GM13977 (cell line): ENCODE data around the gene SNTG2.

ENCODE experiments used
- DNase-seq: peaks from one replicate; pipeline ENCODE4 v3.0.0; 2012; ENCODE audit warnings: low spot score
- in situ Hi-C: fragments of 300-500 bp; cut with MboI; formaldehyde crosslinking; loops from one replicate; pipeline ENCODE4 v1.12.0; 2022; ENCODE audit warnings: low sequenced_read_pairs, low pct_unique_long_range_greater_than_20kb, mixed read lengths, inconsistent platforms; ENCODE audit not compliant: unreplicated experiment
- TF ChIP-seq, protein P1 (sequence below): IDR thresholded peaks from 2 replicates; pipeline ENCODE4 v1.5.1; 2012; ENCODE audit warnings: mild to moderate bottlenecking, control low read depth; ENCODE audit not compliant: insufficient read depth; ENCODE audit errors: extremely low read depth, missing control alignments

SNTG2 gene

DNA sequence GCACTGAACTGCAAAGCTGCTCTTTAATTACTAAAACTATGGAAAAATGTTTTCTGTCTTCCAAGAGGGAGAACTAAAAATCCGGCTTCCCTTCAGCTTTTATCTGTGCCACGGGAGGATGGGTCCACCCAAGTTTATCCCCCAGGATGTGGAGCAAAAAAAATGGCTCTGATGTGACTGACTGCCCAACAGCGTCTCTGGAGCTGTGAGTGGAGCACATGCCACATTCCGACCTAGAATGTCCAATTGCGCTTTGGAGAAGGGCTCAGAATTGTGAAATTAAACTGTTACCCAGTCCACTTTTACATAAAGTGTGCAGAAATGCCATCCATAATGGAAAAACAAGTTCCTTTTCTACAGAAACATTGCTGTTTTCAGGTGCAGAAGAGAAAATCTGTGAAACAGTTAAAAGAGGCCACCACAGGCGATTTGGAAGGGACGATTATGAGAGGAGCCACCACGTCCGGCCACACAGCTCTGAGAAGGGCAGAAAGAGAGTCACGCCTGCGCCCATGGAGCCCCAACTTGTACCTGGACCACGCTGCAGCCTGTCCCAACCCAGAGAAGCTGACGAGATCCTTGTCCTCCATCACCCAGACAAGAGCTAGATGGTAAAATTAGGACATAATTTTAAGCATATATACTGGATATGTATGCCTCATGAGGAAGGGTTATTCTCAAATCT lies 362.7 kb downstream of the SNTG2 start:
- TF ChIP-seq, protein P1, sequence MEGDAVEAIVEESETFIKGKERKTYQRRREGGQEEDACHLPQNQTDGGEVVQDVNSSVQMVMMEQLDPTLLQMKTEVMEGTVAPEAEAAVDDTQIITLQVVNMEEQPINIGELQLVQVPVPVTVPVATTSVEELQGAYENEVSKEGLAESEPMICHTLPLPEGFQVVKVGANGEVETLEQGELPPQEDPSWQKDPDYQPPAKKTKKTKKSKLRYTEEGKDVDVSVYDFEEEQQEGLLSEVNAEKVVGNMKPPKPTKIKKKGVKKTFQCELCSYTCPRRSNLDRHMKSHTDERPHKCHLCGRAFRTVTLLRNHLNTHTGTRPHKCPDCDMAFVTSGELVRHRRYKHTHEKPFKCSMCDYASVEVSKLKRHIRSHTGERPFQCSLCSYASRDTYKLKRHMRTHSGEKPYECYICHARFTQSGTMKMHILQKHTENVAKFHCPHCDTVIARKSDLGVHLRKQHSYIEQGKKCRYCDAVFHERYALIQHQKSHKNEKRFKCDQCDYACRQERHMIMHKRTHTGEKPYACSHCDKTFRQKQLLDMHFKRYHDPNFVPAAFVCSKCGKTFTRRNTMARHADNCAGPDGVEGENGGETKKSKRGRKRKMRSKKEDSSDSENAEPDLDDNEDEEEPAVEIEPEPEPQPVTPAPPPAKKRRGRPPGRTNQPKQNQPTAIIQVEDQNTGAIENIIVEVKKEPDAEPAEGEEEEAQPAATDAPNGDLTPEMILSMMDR = no peak
- no peak for DNase-seq
- in situ Hi-C loops = no loop called here

DNA sequence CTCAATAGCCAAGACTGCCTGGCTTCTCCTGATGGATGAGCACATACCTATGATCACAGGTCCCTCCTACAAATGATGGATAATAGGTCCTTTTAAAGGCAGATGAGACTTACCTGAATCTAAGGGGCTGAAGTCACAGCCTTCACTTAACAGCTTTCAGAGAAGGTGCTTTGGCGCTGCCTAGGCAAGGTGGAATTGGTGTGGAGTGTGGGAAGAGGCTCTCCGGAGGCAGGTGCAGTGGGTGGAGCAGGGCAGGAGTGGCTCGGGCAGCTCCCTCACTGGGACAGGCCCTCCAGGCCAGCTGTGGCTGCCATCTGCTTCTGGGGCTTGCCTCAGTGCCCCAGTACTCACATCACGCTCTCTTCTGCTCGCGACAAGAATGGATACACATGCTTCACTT lies 363.6 kb downstream of the SNTG2 start:
- DNase-seq = no peak
- in situ Hi-C loops = no loop called here
- TF ChIP-seq, protein P1 = no peak

DNA sequence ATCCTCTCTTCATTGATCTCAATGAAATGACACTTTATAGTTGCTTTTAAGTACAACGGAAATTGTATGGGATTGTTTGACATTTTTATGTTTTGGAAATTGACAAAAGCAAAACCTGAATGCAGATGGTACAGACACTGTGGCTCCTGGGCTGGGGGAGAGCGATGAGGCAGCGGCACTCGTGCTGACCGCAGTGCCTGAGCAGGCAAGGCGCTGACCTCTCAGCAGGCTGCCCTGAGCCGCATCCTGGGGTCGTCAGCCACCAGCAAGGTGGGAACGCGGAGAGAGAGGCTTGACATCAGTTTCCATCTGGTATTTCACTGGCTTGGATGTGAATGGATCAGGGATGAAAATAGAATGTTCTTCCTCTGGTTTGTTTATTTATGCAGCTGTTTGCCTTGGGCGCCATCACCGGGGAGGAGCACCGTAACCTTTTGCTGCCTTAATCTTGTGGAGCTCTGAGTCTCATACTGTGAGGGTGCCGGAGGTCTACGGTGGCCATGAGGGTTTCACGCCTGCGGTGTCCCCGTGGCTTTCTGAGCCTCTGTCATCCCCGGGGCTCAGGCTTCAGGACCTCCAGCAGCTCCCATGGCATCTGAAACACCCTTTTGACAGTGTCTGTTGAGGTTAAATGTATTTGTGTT lies 367.8 kb downstream of the SNTG2 start:
- in situ Hi-C loops = no loop called here
- DNase-seq = no peak
- TF ChIP-seq, protein P1 = no peak

DNA sequence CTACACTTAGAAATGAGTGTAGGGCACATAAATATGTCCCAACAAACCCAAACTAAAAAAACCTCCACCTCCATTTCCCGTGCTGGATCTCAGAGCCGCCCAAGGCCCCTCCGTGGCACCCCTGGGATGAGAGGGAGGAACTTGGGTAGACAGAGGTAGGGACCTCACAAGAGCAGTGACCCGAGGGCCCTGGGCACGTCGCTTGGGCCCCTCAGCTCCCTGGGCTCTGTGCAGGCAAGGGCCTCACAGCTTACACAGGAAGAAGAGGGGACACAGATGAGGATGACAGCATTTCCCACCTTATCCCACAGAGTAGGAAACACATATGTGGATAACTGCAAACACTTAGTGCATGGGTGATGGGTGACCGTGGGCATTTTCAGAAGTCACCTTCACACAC lies 368.7 kb downstream of the SNTG2 start:
- in situ Hi-C loops = no loop called here
- TF ChIP-seq, protein P1 = no peak
- no peak for DNase-seq

DNA sequence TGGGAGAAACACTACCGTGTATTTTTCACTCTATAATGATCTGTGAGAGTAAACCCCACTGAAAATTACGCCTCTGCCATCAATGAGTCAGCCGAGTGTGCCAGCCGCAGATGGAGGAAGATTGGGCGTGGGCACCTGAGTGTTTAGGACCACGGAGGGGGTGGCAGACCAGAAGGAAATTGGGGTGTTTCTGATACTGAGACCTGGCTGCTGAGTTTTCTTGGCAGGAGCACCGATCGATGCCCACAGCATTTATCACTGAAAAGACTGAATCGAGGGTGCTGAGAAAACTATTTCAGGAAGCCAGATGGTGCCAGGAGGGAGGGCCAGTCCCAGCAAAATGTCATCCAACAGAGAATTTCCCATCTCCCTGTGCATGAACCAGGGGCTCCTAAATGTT lies 370.7 kb downstream of the SNTG2 start:
- no peak for DNase-seq
- in situ Hi-C loops = no loop called here
- TF ChIP-seq, protein P1 = no peak

DNA sequence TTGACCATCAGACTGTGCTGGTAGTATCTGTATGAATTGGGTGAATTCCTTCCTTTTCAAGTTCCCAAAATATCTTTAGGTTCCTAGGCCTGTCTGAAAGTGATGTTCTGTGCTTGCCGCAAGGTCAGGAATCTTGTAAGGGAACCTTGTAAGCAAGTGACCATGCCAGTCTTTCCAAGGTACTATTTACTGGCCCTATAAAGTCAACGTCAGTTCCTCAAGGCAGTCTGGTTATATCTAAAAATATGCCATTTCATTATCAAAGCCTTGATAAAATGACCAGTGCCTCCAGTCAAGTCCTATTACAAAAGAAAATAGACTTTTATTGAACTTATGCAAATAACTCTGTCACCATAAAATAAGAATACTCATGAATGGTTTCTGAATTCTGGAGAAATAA lies 374.2 kb downstream of the SNTG2 start:
- in situ Hi-C loops = no loop called here
- TF ChIP-seq, protein P1 = no peak
- DNase-seq = no peak
